CD4-positive, alpha-beta T cell treated with Interleukin-15 for 4 hours (primary cell): ENCODE measurements around the gene CDH20.

Source experiments
- DNase-seq: peaks from one replicate; pipeline ENCODE4 v3.0.0-alpha.2; 2020; ENCODE audit warnings: low spot score

Gene CDH20

GRCh38 chr18:61575419-61575818 lies 242.2 kb downstream of the CDH20 start:
- no peak for DNase-seq

- no peak for DNase-seq
These were observed 245.6 kb downstream of the CDH20 start for GRCh38 chr18:61578846-61579245.

GRCh38 chr18:61579581-61579980 lies 246.4 kb downstream of the CDH20 start:
- DNase-seq: no peak

- no peak for DNase-seq
These were observed 246.8 kb downstream of the CDH20 start for GRCh38 chr18:61580046-61580445.

- DNase-seq: peak; percentile 51
These were observed 248.5 kb downstream of the CDH20 start for GRCh38 chr18:61581578-61582201.

- DNase-seq: no peak
These were observed 249.0 kb downstream of the CDH20 start for GRCh38 chr18:61582202-61582710.

- DNase-seq: no peak
These were observed 250.3 kb downstream of the CDH20 start for GRCh38 chr18:61583548-61583947.

- no peak for DNase-seq
These were observed 254.6 kb downstream of the CDH20 start for GRCh38 chr18:61587865-61588264.

- no peak for DNase-seq
These were observed 256.0 kb downstream of the CDH20 start for GRCh38 chr18:61589053-61589723.

- no peak for DNase-seq
These were observed 256.5 kb downstream of the CDH20 start for GRCh38 chr18:61589724-61590065.

- no peak for DNase-seq
These were observed 258.0 kb downstream of the CDH20 start for GRCh38 chr18:61591253-61591652.

- DNase-seq: no peak
These were observed 262.5 kb downstream of the CDH20 start for GRCh38 chr18:61595615-61596251.

GRCh38 chr18:61596296-61596695 lies 263.1 kb downstream of the CDH20 start:
- DNase-seq: no peak

- DNase-seq: no peak
These were observed 264.1 kb downstream of the CDH20 start for GRCh38 chr18:61597316-61597715.

GRCh38 chr18:61600422-61600821 lies 267.2 kb downstream of the CDH20 start:
- no peak for DNase-seq

GRCh38 chr18:61602836-61603235 lies 269.6 kb downstream of the CDH20 start:
- DNase-seq: no peak
